A673 (cell line): ENCODE results near the gene ARHGAP32. TPM values are rescaled to one million over a fixed set of nuclear protein-coding genes. Genes with fewer than 3 reads are reported as not detected.
"Not testable (repeated sequence)": the region's sequence is repeated elsewhere in the genome, so short reads cannot be mapped to it uniquely, and the experiment has no call there.

Experiments
- BruUV-seq: library from RNA; stranded (reverse); fragments of 400-500 nt; replicated peaks from 2 replicates; lab custom pipeline; 2021; lab: Mats Ljungman, UMichigan
- CTCF ChIA-PET: fragments of 300-600 bp; sonication (Branson Sonifier 250); formaldehyde crosslinking; loops from one replicate; lab custom pipeline; 2022; ENCODE audit warnings: antibody characterized with exemption; lab: Charles Lee
- POLR2A ChIA-PET: fragments of 300-600 bp; sonication (Branson Sonifier 250); formaldehyde crosslinking; loops from one replicate; lab custom pipeline; 2022; ENCODE audit warnings: antibody characterized with exemption; ENCODE audit not compliant: low non-redundant PET; lab: Charles Lee
- DNase-seq: peaks from one replicate; pipeline ENCODE4 v3.0.0-alpha.2; 2015; ENCODE audit warnings: low spot score
- H3K27ac ChIP-seq: fragments of 200-600 bp; sonication (generic); 2 replicates; pipeline ENCODE4 v1.5.1; 2016; ENCODE audit warnings: mixed run types, low read depth, mild to moderate bottlenecking, mixed read lengths, antibody characterized with exemption, low read length; ENCODE audit not compliant: poor library complexity, severe bottlenecking
- H3K27me3 ChIP-seq: fragments of 200-600 bp; sonication (generic); replicated peaks from 2 replicates; pipeline ENCODE4 v1.6.1; 2017; ENCODE audit warnings: mixed run types, low read depth, mild to moderate bottlenecking, mixed read lengths, antibody characterized with exemption, low read length; ENCODE audit not compliant: insufficient read depth, poor library complexity
- H3K36me3 ChIP-seq: fragments of 200-600 bp; sonication (generic); 2 replicates; pipeline ENCODE4 v1.6.1; 2016; ENCODE audit warnings: mixed run types, mild to moderate bottlenecking, mixed read lengths, antibody characterized with exemption, low read length; ENCODE audit not compliant: insufficient read depth, poor library complexity, severe bottlenecking
- H3K4me1 ChIP-seq: fragments of 200-600 bp; sonication (generic); 2 replicates; pipeline ENCODE4 v1.6.1; 2017; ENCODE audit warnings: mixed run types, mild to moderate bottlenecking, mixed read lengths, antibody characterized with exemption, low read length; ENCODE audit not compliant: insufficient read depth, poor library complexity, severe bottlenecking
- H3K4me3 ChIP-seq: fragments of 200-600 bp; sonication (generic); 2 replicates; pipeline ENCODE4 v1.5.1; 2016; ENCODE audit warnings: low read depth, mixed run types, mild to moderate bottlenecking, mixed read lengths, low read length; ENCODE audit not compliant: poor library complexity, severe bottlenecking
- H3K9me3 ChIP-seq: fragments of 200-600 bp; sonication (generic); 2 replicates; pipeline ENCODE4 v1.6.1; 2016; ENCODE audit warnings: mixed run types, low read depth, mild to moderate bottlenecking, mixed read lengths, antibody characterized with exemption, low read length; ENCODE audit not compliant: poor library complexity, severe bottlenecking
- CTCF ChIP-seq: fragments of 300-800, 200-600 bp; sonication (generic); conservative IDR thresholded peaks from 2 replicates; pipeline ENCODE4 v1.5.1; 2017; ENCODE audit warnings: low read depth, mild to moderate bottlenecking, antibody characterized with exemption, low read length, moderate library complexity, mixed read lengths
- EZH2 ChIP-seq: fragments of 200-600 bp; sonication (generic); IDR thresholded peaks from 2 replicates; pipeline ENCODE4 v1.6.1; 2017; ENCODE audit warnings: borderline replicate concordance, low read depth, mild to moderate bottlenecking, mixed read lengths, antibody characterized with exemption, low read length; ENCODE audit not compliant: poor library complexity, severe bottlenecking
- intact Hi-C: fragments of 100-400 bp; cut with micrococcal nuclease; formaldehyde crosslinking; loops from one replicate; pipeline ENCODE4 v1.10.0; 2022; ENCODE audit not compliant: unreplicated experiment
- total RNA-seq: library from RNA; stranded (reverse); gene quantifications from 2 replicates; pipeline ENCODE4 v1.2.3, GENCODE V29; 2021

Gene ARHGAP32
- total RNA-seq, 1 experiment from 2014 or later, result 42.8 TPM

- no peaks in the 10 kb centered on the region for H3K27me3 ChIP-seq
- TF ChIP-seq EZH2 (no peak), CTCF (no peak)
- intact Hi-C loops, result no loop called here
- DNase-seq, result no peak
- no peaks in the 10 kb centered on the region for H3K36me3 ChIP-seq
- no peak overlapping the region for H3K4me3 ChIP-seq
- POLR2A ChIA-PET, result no interaction called here
- no peaks in the 10 kb centered on the region for H3K4me1 ChIP-seq
- CTCF ChIA-PET, result no interaction called here
- H3K27ac ChIP-seq, result no peak overlapping the region
- no peaks in the 10 kb centered on the region for H3K9me3 ChIP-seq
- no TSS peak for BruUV-seq
Measured at GRCh38 chr11:129131316-129131715, 60.8 kb downstream of the ARHGAP32 start.

GRCh38 chr11:129128881-129129620 lies 63.1 kb downstream of the ARHGAP32 start:
- BruUV-seq, H3K9me3 ChIP-seq, H3K27ac ChIP-seq, H3K27me3 ChIP-seq, POLR2A ChIA-PET, H3K4me3 ChIP-seq, intact Hi-C loops, H3K4me1 ChIP-seq, DNase-seq, H3K36me3 ChIP-seq: not testable (repeated sequence)
- CTCF ChIA-PET, result interaction anchor here (1.5 kb wide), 1 partner anchor 203 kb away, joined by 3 read pairs; no protein-coding TSS in a partner anchor

GRCh38 chr11:129119036-129119435 lies 73.1 kb downstream of the ARHGAP32 start:
- Histone ChIP-seq H3K27ac (no peak overlapping the region), H3K4me3 (no peak overlapping the region), H3K27me3 (no peaks in the 10 kb centered on the region), H3K9me3 (no peaks in the 10 kb centered on the region), H3K4me1 (no peaks in the 10 kb centered on the region), H3K36me3 (no peaks in the 10 kb centered on the region)
- intact Hi-C loops, result loop anchor here (5.0 to 10.0 kb wide), 3 partner anchors 237 to 578 kb away; no protein-coding TSS in a partner anchor
- no peak for DNase-seq
- ChIA-PET POLR2A (no interaction called here), CTCF (interaction anchor here (0.6 to 1.6 kb wide), 5 partner anchors 144 to 576 kb away, joined by 3 to 10 read pairs (median 3); no protein-coding TSS in a partner anchor)
- no TSS peak for BruUV-seq
- no peak for TF ChIP-seq EZH2
- TF ChIP-seq CTCF, result no peak
